GM19455 (cell line): Measurements from ENCODE around the gene GORASP1.
A peak's percentile ranks its signal among the peaks of the same experiment; 100 is the strongest.

Experiments used
- ATAC-seq: cut with Tn5 transposase; IDR thresholded peaks from one replicate; pipeline ENCODE4 v1.9.1; 2021; ENCODE audit not compliant: unreplicated experiment

Gene GORASP1

DNA sequence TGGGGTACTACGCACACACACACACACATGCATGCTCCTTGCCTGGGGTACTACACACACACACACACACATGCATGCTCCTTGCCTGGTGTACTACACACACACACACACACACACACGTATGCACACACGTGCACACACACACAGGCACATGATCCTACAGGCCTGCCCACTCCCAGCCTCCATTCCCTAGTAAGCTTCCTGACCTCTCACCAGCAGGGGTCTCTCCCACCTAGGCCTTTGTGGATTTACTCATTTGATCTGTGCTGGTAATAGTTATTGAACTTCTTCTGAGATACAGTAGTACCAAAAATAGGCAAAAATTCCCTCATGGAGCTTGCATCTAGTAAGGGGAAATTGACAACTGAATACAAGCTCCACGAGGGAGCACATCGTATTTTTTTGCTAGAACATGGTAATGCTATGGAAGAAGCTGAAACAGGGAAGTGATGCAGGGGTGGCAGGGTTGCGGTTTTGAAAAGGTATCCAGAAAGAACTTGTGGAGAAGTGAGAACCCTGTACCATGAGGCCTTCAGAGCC is 19.2 kb upstream of the GORASP1 start:
- no peak for ATAC-seq

DNA sequence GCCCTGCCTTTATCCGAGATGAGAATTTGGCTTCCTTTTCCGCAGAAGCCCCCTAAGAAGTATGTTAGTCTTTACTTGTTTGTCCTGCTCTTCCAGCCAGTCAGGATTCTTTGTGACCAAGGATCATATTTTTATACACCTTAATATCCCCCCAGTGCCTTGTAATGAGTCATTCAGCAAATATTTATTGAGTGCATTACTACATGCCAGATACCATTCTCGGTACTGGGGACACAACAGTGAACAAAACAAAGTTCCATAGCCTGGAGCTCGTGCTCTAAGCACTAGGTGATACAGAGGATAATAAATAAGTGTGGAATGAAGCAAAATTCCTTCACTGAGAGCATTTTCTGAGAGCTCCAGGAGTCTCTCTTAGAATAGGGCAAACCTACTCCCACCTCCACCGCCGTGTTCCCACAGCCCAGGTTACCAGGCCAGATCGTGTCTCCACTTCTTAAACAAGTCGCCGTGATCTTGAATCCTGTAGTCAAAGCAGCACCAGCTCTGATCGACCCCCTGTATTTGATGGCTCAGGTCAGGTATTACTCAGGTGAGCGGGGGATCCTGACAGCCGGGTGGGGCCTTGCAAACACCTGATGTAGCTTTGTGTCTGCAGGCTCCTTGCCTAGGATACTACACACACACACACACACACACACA is 18.5 kb upstream of the GORASP1 start:
- ATAC-seq: no peak

DNA sequence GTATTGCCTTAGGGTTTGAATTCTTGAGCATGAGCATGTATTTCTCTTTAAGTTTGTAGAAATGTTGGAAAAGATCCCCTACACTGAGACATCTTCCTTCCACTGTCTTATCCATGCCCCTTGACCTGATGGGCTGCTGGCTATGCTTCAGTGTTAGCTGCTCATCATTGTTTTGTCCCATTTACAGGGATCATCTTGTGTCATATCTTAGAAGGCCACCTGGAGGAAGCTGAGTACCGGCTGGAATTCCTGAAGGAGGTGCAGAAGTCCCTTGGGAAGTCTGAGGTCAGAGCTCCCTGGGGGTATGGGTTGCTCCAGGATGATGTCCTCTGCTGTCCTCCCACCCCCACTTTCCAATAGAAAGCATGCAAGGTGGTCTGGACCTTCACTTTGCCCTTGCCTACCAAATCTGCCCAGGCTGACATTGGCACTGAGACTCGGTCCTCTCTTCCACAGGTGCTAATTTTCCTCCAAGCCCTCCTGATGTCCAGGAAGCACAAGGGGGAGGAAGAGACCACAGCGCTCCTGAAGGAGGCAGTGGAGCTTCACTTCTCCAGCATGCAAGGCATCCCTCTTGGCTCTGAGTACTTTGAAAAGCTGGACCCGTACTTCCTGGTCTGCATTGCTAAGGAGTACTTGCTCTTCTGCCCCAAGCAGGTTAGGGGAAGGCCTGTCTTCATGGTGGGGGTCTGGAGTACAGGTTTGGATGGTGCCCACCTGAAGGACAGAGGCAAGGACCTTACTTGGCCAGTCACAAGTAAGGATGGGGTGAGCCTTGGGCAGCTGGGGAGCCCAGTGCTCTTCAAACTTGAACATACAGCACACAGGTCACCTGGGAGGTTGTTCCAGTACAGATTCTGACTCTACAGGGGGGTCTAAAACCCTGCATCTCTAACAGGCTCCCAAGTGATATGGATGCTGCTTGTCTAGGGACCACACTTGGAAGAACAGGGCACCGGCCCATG is 17.7 kb upstream of the GORASP1 start:
- no peak for ATAC-seq

GRCh38 chr3:39122813-39123212 is 15.4 kb upstream of the GORASP1 start:
- ATAC-seq: peak; percentile 59

DNA sequence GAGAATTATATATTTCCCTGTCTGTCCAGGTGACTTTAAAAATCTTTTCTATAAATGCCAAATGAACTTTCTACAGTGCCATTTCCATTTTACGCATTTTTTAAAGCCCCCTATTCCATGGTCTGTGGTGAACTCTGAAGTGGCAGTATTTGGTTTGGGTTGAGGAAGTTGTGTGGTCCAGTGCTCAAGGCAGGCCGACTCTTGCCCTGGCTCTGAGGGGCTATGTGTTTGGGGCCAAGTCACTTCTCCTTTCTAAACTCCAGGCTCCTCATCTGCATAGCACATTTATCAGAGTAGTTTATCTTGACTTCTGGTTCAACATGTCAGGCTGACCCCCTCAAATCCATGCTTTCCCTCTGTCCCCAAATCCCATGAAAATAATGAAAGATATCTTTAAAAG is 14.2 kb upstream of the GORASP1 start:
- ATAC-seq: no peak

GRCh38 chr3:39118931-39119660 is 11.7 kb upstream of the GORASP1 start:
- ATAC-seq: no peak

DNA sequence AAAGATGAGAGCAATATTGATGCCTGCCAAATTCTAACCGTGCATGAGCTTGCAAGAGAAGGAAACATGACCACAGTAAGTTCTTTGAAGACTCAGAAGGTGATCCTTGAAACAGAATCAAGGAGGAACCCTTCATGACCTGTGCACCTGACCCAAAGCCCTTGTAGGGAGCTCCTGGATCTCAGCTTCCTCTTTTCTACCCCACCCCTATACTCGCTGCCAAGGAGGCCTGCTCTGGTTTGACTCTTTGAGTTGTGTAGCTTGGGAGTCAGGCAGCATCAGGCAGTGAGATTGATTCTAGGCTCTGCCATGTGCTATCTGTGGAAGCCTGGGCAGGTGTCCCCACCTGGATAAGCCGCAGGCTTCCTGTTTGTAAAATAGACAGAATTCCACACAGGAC is 10.7 kb upstream of the GORASP1 start:
- ATAC-seq: no peak

DNA sequence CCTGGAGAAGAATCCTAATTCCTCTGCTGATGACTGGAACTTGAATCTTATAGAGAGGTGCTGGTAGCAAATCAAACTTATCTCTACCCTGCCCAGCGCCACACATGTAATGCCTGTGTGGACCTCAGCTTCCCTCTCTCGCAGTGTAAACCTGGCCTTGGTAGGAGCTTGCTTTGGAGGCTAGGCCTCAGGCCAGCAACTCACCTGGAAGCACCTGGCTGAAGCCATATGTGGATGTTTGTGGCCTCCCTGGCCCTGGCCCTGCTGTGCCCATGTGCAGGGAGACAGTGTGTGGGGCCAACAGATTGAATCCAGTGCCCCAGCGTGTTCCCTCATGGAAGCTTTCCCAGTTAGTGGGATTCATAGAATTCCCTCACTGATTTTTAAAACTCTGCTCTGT is 8.4 kb upstream of the GORASP1 start:
- no peak for ATAC-seq

GRCh38 chr3:39114456-39114855 is 7.0 kb upstream of the GORASP1 start:
- ATAC-seq: no peak

- no peak for ATAC-seq
Measured at GRCh38 chr3:39113291-39113690, 5.9 kb upstream of the GORASP1 start.

GRCh38 chr3:39112535-39112934 is 5.1 kb upstream of the GORASP1 start:
- ATAC-seq: no peak

- ATAC-seq: no peak
Measured at GRCh38 chr3:39112113-39112512, 4.7 kb upstream of the GORASP1 start.

GRCh38 chr3:39110041-39110639 is 2.7 kb upstream of the GORASP1 start:
- ATAC-seq: no peak

- no peak for ATAC-seq
Measured at GRCh38 chr3:39109086-39109485, 1.7 kb upstream of the GORASP1 start.

- peak; percentile 66 for ATAC-seq
Measured at GRCh38 chr3:39108200-39108710, 828 bp upstream of the GORASP1 start.

DNA sequence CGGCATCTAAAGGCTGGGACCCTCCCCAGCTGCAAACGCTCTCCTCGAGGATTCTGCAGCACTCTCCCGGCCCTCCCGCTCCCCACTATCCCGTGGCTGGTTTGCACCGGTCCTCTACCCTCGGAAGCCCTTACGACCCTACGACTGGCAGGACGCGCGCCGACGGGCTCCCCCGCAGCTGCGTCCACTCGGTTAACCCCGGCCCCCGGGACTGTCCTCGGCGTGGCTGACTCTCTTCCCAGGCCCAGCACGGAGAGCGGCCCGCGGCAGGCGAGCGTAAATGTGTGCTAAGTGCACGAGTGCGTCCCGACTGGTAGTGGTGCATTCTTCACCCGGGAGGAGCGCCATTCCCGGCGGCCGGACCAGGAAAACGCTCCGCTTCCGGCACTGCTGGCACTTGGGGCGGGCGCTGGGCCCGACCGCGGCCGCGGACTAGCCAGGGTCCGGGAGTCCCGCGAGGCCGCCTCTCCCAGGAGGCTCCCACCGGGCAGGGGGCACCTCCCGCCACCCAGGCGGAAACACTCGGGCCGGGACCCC is 508 bp downstream of the GORASP1 start:
- ATAC-seq: peak; percentile 8

DNA sequence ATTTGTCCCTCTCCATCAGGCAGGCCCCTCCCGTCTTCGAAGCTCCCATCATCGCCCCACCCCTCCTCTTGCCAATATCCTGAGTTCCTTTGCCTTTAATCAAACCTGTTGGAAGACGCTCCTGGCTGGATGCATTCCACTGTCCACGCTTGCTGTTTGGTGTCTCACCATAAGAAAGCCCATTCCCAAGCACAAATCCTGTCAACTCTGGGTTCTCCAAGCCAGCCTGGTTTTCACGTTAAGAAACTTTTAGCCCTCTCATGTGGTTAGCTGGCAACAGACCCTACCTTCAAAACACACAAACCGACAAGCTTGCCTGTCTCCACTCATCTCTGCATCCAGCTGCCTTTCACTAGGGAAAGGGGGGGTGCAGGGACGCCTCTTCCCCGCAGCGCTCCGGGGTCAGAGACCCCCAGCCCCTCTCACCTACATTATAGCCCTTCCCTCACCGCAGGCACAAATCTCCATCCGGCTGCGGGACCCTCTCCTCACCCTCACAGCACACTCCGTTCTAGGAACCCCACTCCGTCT is 1.1 kb downstream of the GORASP1 start:
- no peak for ATAC-seq

GRCh38 chr3:39105687-39106063 is 1.8 kb downstream of the GORASP1 start:
- ATAC-seq: no peak

DNA sequence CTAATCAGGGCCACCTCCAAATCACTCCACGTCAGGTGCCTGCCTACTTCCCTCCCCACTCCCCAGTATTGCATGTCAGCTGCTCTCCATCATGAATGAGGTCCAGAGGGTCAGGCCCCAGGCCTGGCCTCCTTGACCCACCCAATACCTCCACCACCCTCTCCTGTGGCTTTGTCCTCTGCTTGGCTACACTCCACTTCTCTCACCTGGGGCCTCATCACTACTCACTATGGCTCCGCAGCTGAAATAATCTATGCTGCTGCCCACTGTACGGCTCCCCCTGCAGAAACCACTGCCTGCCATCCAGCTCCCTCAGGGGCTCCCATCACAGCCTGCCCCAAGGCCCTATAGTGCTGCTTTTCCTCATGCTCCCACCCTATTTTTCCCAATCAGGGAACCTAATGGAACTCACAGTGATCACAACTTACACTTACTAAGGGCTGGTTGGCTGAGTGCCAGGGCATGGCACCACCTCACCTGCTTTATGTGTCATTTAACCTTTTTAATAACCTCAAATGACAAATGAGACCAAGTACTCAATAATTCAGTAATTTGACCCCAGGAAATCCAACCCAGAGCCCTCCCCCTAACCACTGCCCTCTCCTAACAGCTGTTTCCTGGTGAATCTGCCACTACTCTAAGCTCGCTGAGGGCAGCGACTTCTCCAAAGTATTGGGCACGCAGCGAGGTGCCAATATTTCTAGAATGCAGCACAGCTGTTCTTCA is 2.3 kb downstream of the GORASP1 start:
- no peak for ATAC-seq
